DMS 273 treated with DMSO at 0.1 percent for 48 hours (cell line): ENCODE results near the gene EMB.
"Not testable (repeated sequence)": the region's sequence is repeated elsewhere in the genome, so short reads cannot be mapped to it uniquely, and the experiment has no call there.

Experiments
- DNase-seq: peaks from one replicate; lab custom pipeline; 2025; lab: John Stamatoyannopoulos, UW

EMB gene

DNA sequence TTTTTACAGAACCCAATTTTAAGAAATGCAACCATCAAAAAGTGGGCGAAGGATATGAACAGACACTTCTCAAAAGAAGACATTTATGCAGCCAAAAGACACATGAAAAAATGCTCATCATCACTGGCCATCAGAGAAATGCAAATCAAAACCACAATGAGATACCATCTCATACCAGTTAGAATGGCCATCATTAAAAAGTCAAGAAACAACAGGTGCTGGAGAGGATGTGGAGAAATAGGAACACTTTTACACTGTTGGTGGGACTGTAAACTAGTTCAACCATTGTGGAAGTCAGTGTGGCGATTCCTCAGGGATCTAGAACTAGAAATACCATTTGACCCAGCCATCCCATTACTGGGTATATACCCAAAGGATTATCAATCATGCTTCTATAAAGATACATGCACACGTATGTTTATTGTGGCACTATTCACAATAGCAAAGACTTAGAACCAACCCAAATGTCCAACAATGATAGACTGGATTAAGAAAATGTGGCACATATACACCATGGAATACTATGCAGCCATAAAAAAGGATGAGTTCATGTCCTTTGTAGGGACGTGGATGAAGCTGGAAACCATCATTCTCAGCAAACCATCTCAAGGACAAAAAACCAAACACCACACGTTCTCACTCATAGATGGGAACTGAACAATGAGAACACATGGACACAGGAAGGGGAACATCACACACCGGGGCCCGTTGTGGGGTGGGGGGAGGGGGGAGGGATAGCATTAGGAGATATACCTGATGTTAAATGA is 19.7 kb downstream of the EMB start:
- not testable (repeated sequence) for DNase-seq

DNA sequence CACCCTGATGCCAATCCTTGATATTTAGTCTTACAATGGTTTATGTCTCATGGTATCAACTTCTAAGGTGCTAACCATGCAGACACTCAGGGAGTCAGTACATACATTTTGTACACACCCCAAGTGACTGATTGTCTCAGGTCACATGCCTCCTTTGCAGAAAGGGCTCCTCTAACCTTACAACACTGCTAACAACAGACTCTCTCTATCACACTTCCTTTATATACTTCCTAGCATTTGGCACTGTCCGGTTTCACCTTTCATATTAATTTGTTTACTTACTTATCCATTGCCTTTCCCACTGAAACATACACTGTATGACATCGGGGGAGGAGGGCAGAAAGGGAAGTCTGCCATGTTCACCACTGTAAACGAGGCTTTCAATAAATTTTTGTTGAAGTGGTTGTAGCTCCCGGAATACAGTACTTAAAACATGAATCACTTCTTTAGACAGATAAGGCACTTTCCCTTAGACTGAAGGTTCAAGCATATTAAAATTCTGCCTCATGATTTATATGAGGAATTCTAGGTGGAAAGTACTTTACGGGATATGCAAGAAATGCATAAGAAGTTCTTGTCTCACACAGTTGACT is 20.6 kb downstream of the EMB start:
- DNase-seq: no peak

GRCh38 chr5:50419656-50420055 is 21.4 kb downstream of the EMB start:
- not testable (repeated sequence) for DNase-seq

- not testable (repeated sequence) for DNase-seq
Observed at GRCh38 chr5:50416637-50417036, 24.5 kb downstream of the EMB start.

- DNase-seq: no peak
Observed at GRCh38 chr5:50415912-50416311, 25.2 kb downstream of the EMB start.

DNA sequence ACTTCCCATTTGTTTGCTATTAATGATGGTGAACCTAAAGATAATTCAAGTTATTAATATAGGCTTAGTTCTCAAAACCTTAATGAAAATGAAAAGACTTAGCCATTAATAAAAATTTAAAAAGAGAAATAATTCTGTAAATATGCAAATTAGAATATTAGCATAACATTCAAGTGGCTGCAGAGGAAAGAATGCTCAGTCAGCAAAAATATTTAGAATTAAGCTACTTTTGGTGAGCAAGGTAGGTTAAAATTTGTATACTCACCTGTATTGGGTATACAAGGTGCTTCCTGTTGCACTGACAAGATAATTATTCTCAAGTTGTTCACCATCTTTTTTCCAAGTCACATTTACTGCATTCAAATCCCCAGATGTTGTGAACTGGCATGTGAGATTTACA is 30.2 kb downstream of the EMB start:
- DNase-seq: not testable (repeated sequence)

DNA sequence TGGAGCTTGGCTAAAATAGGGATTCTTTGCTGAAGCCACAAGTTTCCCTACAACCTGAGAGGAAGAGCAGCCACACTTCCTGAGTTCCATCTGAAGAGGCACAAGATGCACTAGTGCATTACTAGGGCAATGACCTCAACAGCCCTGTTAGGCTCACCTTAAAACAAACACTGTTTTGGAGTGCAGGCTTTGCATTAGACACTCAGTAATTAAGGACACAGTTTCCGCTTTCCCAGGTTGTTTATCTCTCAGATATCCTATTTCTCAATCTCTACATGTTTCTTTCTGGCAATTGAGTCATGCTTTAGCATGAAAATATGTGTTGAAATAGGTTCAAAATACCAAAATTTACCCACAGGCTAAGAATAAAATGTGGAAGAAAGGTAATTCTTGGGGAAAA is 34.2 kb downstream of the EMB start:
- no peak for DNase-seq

DNA sequence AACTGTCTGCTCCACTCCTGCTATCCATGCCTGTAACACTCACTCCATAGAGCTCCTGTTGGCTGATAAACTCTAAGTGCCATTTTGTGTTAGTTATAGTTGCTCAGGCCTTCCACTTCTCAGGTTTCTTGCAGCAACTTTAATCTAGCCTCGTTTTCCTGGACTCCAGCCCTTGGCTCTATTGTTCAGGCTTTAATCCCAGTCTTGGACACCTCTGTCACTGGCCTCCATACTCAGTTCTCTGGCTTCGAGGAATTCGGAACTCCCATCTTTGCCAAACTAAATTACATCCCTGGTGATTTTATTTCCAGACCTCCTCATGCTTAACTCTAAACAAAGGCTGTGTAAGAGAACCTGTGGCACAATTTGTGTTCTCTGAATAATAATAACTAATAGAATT is 39.8 kb downstream of the EMB start:
- DNase-seq: no peak

GRCh38 chr5:50393925-50394609 is 47.0 kb downstream of the EMB start:
- DNase-seq: not testable (repeated sequence)

- not testable (repeated sequence) for DNase-seq
Observed at GRCh38 chr5:50392289-50392688, 48.8 kb downstream of the EMB start.

DNA sequence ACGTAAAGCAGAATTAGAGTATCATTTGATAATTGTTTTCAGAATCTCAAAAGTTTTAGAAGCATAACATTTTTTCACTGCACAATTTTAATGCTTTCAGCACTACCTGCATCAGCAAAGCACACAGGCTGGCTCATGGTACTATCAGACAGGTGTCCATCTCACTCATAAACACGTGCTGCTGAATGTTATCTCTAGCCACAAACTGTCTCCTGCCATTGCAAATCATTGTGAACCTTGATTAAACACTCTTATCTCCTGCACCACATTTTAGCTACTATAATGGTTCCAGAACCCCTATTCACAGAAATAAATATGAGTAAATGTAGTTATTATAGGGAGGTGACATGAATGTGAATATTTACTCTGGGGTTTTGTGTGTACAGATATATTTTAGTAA is 56.7 kb downstream of the EMB start:
- not testable (repeated sequence) for DNase-seq

DNA sequence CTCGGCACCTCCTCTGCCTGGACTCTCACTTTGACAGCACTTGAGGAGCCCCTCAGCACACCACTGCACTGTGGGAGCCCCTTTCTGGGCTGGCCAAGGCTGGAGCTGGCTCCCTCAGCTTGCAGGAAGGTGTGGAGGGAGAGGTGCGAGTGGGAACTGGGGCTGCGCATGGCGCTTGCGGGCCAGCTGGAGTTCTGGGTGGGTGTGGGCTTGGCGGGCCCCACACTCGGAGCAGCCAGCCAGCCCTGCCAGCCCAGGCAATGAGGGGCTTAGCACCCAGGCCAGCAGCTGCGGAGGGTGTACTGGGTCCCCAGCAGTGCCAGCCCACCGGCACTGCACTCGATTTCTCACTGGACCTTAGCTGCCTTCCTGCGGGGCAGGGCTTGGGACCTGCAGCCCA is 64.4 kb downstream of the EMB start:
- not testable (repeated sequence) for DNase-seq

DNA sequence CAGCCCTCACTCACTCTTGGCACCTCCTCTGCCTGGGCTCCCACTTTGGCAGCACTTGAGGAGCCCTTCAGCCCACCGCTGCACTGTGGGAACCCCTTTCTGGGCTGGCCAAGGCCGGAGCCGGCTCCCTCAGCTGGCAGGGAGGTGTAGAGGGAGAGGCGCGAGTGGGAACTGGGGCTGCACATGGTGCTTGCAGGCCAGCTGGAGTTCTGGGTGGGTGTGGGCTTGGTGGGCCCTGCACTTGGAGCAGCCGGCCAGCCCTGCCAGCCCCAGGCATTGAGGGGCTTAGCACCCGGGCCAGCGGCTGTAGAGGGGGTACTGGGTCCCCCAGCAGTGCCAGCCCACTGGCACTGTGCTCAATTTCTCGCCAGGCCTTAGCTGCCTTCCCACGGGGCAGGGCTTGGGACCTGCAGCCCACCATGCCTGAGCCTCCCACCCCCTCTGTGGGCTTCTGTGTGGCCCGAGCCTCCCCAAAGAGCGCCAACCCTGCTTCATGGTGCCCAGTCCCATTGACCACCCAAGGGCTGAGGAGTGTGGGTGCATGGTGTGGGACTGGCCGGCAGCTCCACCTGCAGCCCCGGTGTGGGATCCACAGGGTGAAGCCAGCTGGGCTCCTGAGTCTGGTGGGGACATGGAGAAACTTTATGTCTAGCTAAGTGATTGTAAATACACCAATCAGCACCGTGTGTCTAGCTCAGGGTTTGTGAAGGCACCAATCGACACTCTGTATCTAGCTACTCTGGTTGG is 71.6 kb downstream of the EMB start:
- not testable (repeated sequence) for DNase-seq

DNA sequence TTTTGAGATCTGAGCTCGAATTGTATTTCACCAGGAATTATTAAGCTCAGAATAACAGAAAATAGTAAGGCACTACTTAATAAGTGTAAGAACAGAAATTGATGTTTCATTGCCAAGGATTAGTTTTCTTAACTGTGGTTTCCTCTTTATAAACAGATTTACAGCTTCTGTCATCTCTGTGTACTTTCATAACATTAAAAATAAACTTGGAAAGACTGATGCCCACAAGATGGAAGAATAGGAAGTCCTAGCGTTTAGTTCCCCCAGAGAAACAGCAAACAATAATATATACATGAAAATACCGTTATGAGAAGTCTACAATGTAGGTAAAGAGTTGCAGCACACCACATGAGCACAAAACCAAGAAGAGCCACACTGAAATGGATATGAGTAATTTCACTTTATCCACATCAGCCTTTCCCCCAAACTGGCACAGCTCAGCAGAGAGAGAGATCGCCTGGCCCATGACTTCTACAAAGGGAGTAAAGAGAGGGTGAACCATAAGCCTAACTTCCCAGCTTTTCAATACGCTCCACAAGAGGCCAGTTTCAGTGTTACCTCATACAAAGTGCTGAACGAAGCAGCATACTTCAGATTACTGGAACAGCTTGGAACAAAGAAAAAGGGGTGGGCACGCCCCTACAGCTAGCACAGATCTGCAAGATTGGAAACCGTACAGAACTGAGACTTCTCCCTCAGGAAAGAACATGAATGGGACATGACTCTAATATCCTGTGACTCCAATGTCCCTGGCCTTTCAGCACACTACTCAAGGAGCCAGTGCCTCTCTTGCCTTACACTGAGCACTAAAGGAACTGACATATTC is 75.4 kb downstream of the EMB start:
- no peak for DNase-seq

DNA sequence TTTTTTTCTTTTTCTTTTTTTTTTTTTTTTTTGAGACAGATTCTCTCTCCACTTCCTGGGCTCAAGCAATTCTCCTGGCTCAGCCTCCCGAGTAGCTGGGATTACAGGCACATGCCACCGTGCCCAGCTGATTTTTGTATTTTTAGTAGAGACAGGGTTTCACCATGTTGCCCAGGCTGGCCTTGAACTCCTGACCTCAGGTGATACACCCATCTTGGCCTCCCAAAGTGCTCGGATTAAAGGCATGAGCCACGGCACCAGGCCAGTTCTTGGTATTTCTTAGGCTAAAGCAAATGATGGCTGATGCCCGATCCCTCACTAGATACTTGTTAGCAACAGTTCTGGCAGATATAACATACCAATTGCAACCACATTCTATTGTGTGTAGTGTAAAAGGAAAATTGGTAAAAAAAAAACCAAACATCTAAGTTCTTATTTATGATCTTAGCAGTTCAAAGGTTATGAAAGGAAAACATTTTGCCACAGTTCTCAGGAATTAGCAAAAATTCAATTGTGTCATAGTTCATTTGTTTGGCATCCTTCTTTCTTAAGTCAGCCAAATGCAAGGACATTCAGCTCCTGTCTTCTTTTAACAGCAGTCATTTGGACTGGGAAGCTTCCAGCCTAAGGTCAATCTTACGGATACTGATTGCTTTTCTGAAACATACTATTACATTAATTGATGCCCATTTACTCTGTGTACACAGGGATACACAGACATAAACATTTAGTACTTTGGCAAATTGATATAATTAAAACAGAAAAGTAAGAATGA is 76.4 kb downstream of the EMB start:
- not testable (repeated sequence) for DNase-seq

DNA sequence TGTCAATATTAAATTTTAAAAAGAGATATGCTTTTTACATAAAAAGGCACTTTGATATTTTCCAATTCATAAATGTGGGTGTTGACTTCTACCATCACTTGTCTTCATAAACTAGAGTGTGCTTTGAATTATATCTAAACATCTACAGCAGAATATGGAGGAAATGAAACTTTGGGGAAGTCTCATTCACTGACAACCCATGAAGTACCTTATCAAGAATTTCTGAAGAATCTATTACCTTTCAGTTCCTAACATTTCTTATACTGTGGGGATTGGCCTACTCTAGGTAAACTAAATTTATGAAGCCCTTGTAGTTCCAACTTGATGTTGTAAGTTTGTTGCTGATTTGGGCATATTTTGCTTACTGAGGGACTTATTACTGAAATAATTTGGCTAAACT is 81.9 kb downstream of the EMB start:
- no peak for DNase-seq

GRCh38 chr5:50352382-50352781 is 88.7 kb downstream of the EMB start:
- DNase-seq: no peak
